ENCODE results near the gene UBN1. TPM values are rescaled to one million over a fixed set of nuclear protein-coding genes. Genes with fewer than 3 reads are reported as not detected.

Gene UBN1
- polyA plus RNA-seq (ENCODE audit: insufficient read length in 4 of 4) = 10 to 100 TPM; 22.2 to 36.5 (median 32.5) TPM

- peak; percentile 83 to 94 (median 93) for DNase-seq (ENCODE audit: low read depth in 4 of 4, low spot score in 3 of 4)
Measured at GRCh38 chr16:4846901-4847773, at the start of gene UBN1, which contains the start of gene GLYR1. Gene UBN1 (plus strand): TSS chr16:4847481. CDS start chr16:4852918, 5,437 bp downstream. Gene GLYR1 (minus strand): TSS chr16:4847288. CDS start chr16:4847265, 23 bp downstream.

- no peak for DNase-seq (ENCODE audit: low read depth in 4 of 4, low spot score in 3 of 4)
Measured at GRCh38 chr16:4797805-4798252, 49.5 kb upstream of the UBN1 start.

- DNase-seq (ENCODE audit: low read depth in 4 of 4, low spot score in 3 of 4) = no peak
Measured at GRCh38 chr16:4798456-4798855, 48.8 kb upstream of the UBN1 start.

GRCh38 chr16:4799171-4799855 lies 48.0 kb upstream of the UBN1 start:
- DNase-seq (ENCODE audit: low read depth in 4 of 4, low spot score in 3 of 4) = no peak

- DNase-seq (ENCODE audit: low read depth in 4 of 4, low spot score in 3 of 4) = no peak
Measured at GRCh38 chr16:4800290-4801041, 46.8 kb upstream of the UBN1 start.

- no peak for DNase-seq (ENCODE audit: low read depth in 4 of 4, low spot score in 3 of 4)
Measured at GRCh38 chr16:4801051-4801961, 46.0 kb upstream of the UBN1 start.

GRCh38 chr16:4801962-4802658 lies 45.2 kb upstream of the UBN1 start, which contains the start of gene ROGDI:
Gene ROGDI (minus strand): TSS chr16:4802633. CDS start chr16:4802571, 62 bp downstream.
- peak; percentile 52 to 67 (median 58) for DNase-seq (ENCODE audit: low read depth in 4 of 4, low spot score in 3 of 4)

- peak; percentile 70 to 84 (median 82) for DNase-seq (ENCODE audit: low read depth in 4 of 4, low spot score in 3 of 4)
Measured at GRCh38 chr16:4802659-4803287, 44.5 kb upstream of the UBN1 start.

- no peak for DNase-seq (ENCODE audit: low read depth in 4 of 4, low spot score in 3 of 4)
Measured at GRCh38 chr16:4803401-4803844, 43.9 kb upstream of the UBN1 start.

- DNase-seq (ENCODE audit: low read depth in 4 of 4, low spot score in 3 of 4) = no peak
Measured at GRCh38 chr16:4803898-4804762, 43.2 kb upstream of the UBN1 start.

GRCh38 chr16:4805231-4805630 lies 42.0 kb upstream of the UBN1 start:
- DNase-seq (ENCODE audit: low read depth in 4 of 4, low spot score in 3 of 4) = no peak

- no peak for DNase-seq (ENCODE audit: low read depth in 4 of 4, low spot score in 3 of 4)
Measured at GRCh38 chr16:4806280-4806679, 41.0 kb upstream of the UBN1 start.

GRCh38 chr16:4811242-4811641 lies 36.0 kb upstream of the UBN1 start:
- no peak for DNase-seq (ENCODE audit: low read depth in 4 of 4, low spot score in 3 of 4)

GRCh38 chr16:4811773-4812172 lies 35.5 kb upstream of the UBN1 start:
- no peak for DNase-seq (ENCODE audit: low read depth in 4 of 4, low spot score in 3 of 4)

GRCh38 chr16:4813251-4814003 lies 33.9 kb upstream of the UBN1 start:
- DNase-seq (ENCODE audit: low read depth in 4 of 4, low spot score in 3 of 4) = no peak

- no peak for DNase-seq (ENCODE audit: low read depth in 4 of 4, low spot score in 3 of 4)
Measured at GRCh38 chr16:4814046-4814445, 33.2 kb upstream of the UBN1 start.
